ENCODE measurements around the gene CPVL.

The CPVL gene

GRCh38 chr7:28973591-28973990 is 172.7 kb downstream of the CPVL start:
- DNase-seq (ENCODE audit: low read depth) = no peak

GRCh38 chr7:28964056-28964455 is 182.3 kb downstream of the CPVL start:
- DNase-seq (ENCODE audit: low read depth) = no peak

- DNase-seq (ENCODE audit: low read depth) = no peak
These were observed 184.4 kb downstream of the CPVL start for GRCh38 chr7:28961972-28962371.

- no peak for DNase-seq (ENCODE audit: low read depth)
These were observed 186.1 kb downstream of the CPVL start for GRCh38 chr7:28960071-28960840.

- no peak for DNase-seq (ENCODE audit: low read depth)
These were observed 187.4 kb downstream of the CPVL start for GRCh38 chr7:28958980-28959347.

- DNase-seq (ENCODE audit: low read depth) = no peak
These were observed 187.9 kb downstream of the CPVL start, which contains the start of gene TRIL for GRCh38 chr7:28958235-28958979. Gene TRIL (minus strand): TSS chr7:28958330. CDS start chr7:28958046, 284 bp downstream.

- DNase-seq (ENCODE audit: low read depth) = no peak
These were observed 188.5 kb downstream of the CPVL start for GRCh38 chr7:28957751-28958234.

- no peak for DNase-seq (ENCODE audit: low read depth)
These were observed 189.1 kb downstream of the CPVL start for GRCh38 chr7:28957064-28957750.

GRCh38 chr7:28956608-28957063 is 189.7 kb downstream of the CPVL start:
- no peak for DNase-seq (ENCODE audit: low read depth)

GRCh38 chr7:28955718-28956607 is 190.4 kb downstream of the CPVL start:
- no peak for DNase-seq (ENCODE audit: low read depth)

GRCh38 chr7:28955356-28955717 is 191.0 kb downstream of the CPVL start:
- DNase-seq (ENCODE audit: low read depth) = no peak

GRCh38 chr7:28954946-28955345 is 191.4 kb downstream of the CPVL start:
- DNase-seq (ENCODE audit: low read depth) = no peak

GRCh38 chr7:28954471-28954870 is 191.9 kb downstream of the CPVL start:
- no peak for DNase-seq (ENCODE audit: low read depth)

GRCh38 chr7:28953633-28954032 is 192.7 kb downstream of the CPVL start:
- DNase-seq (ENCODE audit: low read depth) = no peak
